Endodermal cell (in vitro differentiated cells): Measurements from ENCODE around the gene DEFB113. TPM values are rescaled to one million over a fixed set of nuclear protein-coding genes. Genes with fewer than 3 reads are reported as not detected.

Source experiments
- DNase-seq: peaks from one replicate; pipeline ENCODE4 v3.0.0-alpha.2; 2017
- H3K27ac ChIP-seq: 2 replicates; pipeline ENCODE4 v1.5.1; 2013; ENCODE audit warnings: mild to moderate bottlenecking, low read depth, low read length, moderate library complexity
- H3K27me3 ChIP-seq: 2 replicates; pipeline ENCODE4 v1.6.1; 2013; ENCODE audit warnings: mild to moderate bottlenecking, low read length, moderate library complexity; ENCODE audit not compliant: insufficient read depth, control insufficient read depth, poor library complexity, severe bottlenecking
- H3K36me3 ChIP-seq: 2 replicates; pipeline ENCODE4 v1.7.0; 2013; ENCODE audit warnings: mild to moderate bottlenecking, low read length, moderate library complexity; ENCODE audit not compliant: control insufficient read depth, insufficient read depth
- H3K4me1 ChIP-seq: one replicate; pipeline ENCODE4 v1.7.0; 2013; ENCODE audit warnings: low read length; ENCODE audit not compliant: control insufficient read depth, insufficient read depth
- H3K4me3 ChIP-seq: 2 replicates; pipeline ENCODE4 v1.5.1; 2013; ENCODE audit warnings: mild to moderate bottlenecking, low read length, moderate library complexity
- H3K9ac ChIP-seq: 2 replicates; pipeline ENCODE4 v1.6.1; 2013; ENCODE audit warnings: mild to moderate bottlenecking, low read length, moderate library complexity; ENCODE audit not compliant: poor library complexity, severe bottlenecking; ENCODE audit errors: extremely low read depth
- H3K9me3 ChIP-seq: 2 replicates; pipeline ENCODE4 v1.6.1; 2013; ENCODE audit warnings: mild to moderate bottlenecking, low read length, moderate library complexity; ENCODE audit not compliant: control insufficient read depth
- H3K27ac Mint-ChIP-seq: 2 replicates; pipeline ENCODE4 v1.8.0; 2020; ENCODE audit warnings: mixed read lengths
- H3K27me3 Mint-ChIP-seq: 2 replicates; pipeline ENCODE4 v1.8.0; 2021; ENCODE audit warnings: mild to moderate bottlenecking, mixed read lengths; ENCODE audit not compliant: insufficient read depth
- H3K36me3 Mint-ChIP-seq: 2 replicates; pipeline ENCODE4 v1.8.0; 2020; ENCODE audit warnings: low read depth, mixed read lengths
- H3K4me1 Mint-ChIP-seq: 2 replicates; pipeline ENCODE4 v1.8.0; 2020; ENCODE audit warnings: mixed read lengths
- H3K4me3 Mint-ChIP-seq: 2 replicates; pipeline ENCODE4 v1.8.0; 2020; ENCODE audit warnings: mild to moderate bottlenecking, moderate library complexity, mixed read lengths
- H3K9me3 Mint-ChIP-seq: 2 replicates; pipeline ENCODE4 v1.8.0; 2020; ENCODE audit warnings: mild to moderate bottlenecking, mixed read lengths
- CTCF ChIP-seq: fragments of 200-600 bp; sonication (generic); conservative IDR thresholded peaks from 2 replicates; pipeline ENCODE4 v1.5.0; 2021; ENCODE audit warnings: antibody characterized with exemption, mild to moderate bottlenecking
- WGBS, 2 experiments: methylation state at CpG; one replicate each; pipeline versions ENCODE4 v1.1.5 to v1.1.7; 2013; ENCODE audit warnings: missing lambda C conversion rate in 2 of 2, mixed read lengths in 1 of 2; ENCODE audit not compliant: insufficient coverage in 1 of 2, insufficient read length in 1 of 2; 5-methylcytosine and 5-hydroxymethylcytosine counted together
- total RNA-seq, 2 donors: library from RNA; stranded (reverse); fragmentation: NEBNext Ultra II Directional in 1 of 2; extraction: Animal tissue kit (Norgen Biotek cat#: 25700) in 1 of 2; gene quantifications; 2 replicates in 1 of 2; 3 replicates in 1 of 2; pipeline ENCODE4 v1.2.1, GENCODE V29; 2021

Gene DEFB113
- total RNA-seq, 2 donors from 2014 or later = not detected

GRCh38 chr6:49937811-49938210, 31.6 kb downstream of the DEFB113 start:
- no peak overlapping the region for H3K4me3 Mint-ChIP-seq
- no peak for DNase-seq
- peaks cover 4% of the 10 kb centered on the region for H3K4me1 Mint-ChIP-seq
- Histone ChIP-seq H3K9ac (no peak overlapping the region), H3K9me3 (no peaks in the 10 kb centered on the region), H3K27me3 (no peaks in the 10 kb centered on the region), H3K27ac (no peak overlapping the region), H3K4me3 (no peak overlapping the region), H3K4me1 (no peaks in the 10 kb centered on the region), H3K36me3 (no peaks in the 10 kb centered on the region)
- no peaks in the 10 kb centered on the region for H3K9me3 Mint-ChIP-seq
- H3K36me3 Mint-ChIP-seq = no peaks in the 10 kb centered on the region
- TF ChIP-seq CTCF = no peak
- no peak overlapping the region for H3K27ac Mint-ChIP-seq
- H3K27me3 Mint-ChIP-seq = no peaks in the 10 kb centered on the region

GRCh38 chr6:49937017-49937416, 32.4 kb downstream of the DEFB113 start:
- H3K4me1 ChIP-seq = no peaks in the 10 kb centered on the region
- H3K27ac ChIP-seq = no peak overlapping the region
- H3K4me3 ChIP-seq = no peak overlapping the region
- Mint-ChIP-seq H3K36me3 (no peaks in the 10 kb centered on the region), H3K4me3 (no peak overlapping the region), H3K9me3 (no peaks in the 10 kb centered on the region), H3K27ac (no peak overlapping the region), H3K27me3 (no peaks in the 10 kb centered on the region), H3K4me1 (peaks cover 4% of the 10 kb centered on the region)
- WGBS, 2 experiments = 93% methylated on average over 2 of the region's 2 CpGs; no CpG with 5 or more reads in 1 of the 2 experiments
- no peak for DNase-seq
- no peak for TF ChIP-seq CTCF
- H3K9ac ChIP-seq = no peak overlapping the region
- no peaks in the 10 kb centered on the region for H3K36me3 ChIP-seq
- H3K27me3 ChIP-seq = no peaks in the 10 kb centered on the region
- no peaks in the 10 kb centered on the region for H3K9me3 ChIP-seq

GRCh38 chr6:49935387-49935786, 34.0 kb downstream of the DEFB113 start:
- 89 to 100% methylated on average over 1 to 3 of the region's 3 CpGs for WGBS, 2 experiments
- no peak overlapping the region for H3K27ac ChIP-seq
- H3K27me3 ChIP-seq = no peaks in the 10 kb centered on the region
- H3K36me3 Mint-ChIP-seq = no peaks in the 10 kb centered on the region
- no peaks in the 10 kb centered on the region for H3K27me3 Mint-ChIP-seq
- H3K9me3 Mint-ChIP-seq = no peaks in the 10 kb centered on the region
- H3K9ac ChIP-seq = no peak overlapping the region
- H3K4me1 ChIP-seq = no peaks in the 10 kb centered on the region
- no peaks in the 10 kb centered on the region for H3K36me3 ChIP-seq
- H3K9me3 ChIP-seq = no peaks in the 10 kb centered on the region
- H3K4me3 Mint-ChIP-seq = no peak overlapping the region
- no peak overlapping the region for H3K27ac Mint-ChIP-seq
- no peak overlapping the region for H3K4me3 ChIP-seq
- no peak for TF ChIP-seq CTCF
- no peak for DNase-seq
- H3K4me1 Mint-ChIP-seq = peaks cover 4% of the 10 kb centered on the region
